HT1080 (cell line): ENCODE data around the gene TREX2. TPM values are rescaled to one million over a fixed set of nuclear protein-coding genes. Genes with fewer than 3 reads are reported as not detected.

Source experiments
- DNase-seq: peaks from one replicate; pipeline ENCODE4 v3.0.0-alpha.2; 2015; ENCODE audit warnings: low read depth
- polyA plus RNA-seq, 2 experiments: library from polyadenylated mRNA; depleted of rRNA; stranded (reverse); fragments of >200 nt; gene quantifications; 2 replicates each; pipeline ENCODE4 v1.2.3, GENCODE V29; 2015
- total RNA-seq: library from RNA; depleted of rRNA; stranded (reverse); fragments of >200 nt; shearing (Covaris generic); gene quantifications from 2 replicates; pipeline ENCODE4 v1.2.3, GENCODE V29; 2014; rRNA removed

The TREX2 gene
- total RNA-seq = 0.84 and 1.8 TPM in 2 replicates
- polyA plus RNA-seq (2015; cell fraction: cytosol; rRNA removed) = 0.22 and 0.27 TPM in 2 replicates
- polyA plus RNA-seq (2015; cell fraction: nucleus; rRNA removed) = 1.6 TPM in 2 replicates

- DNase-seq = no peak
Measured at GRCh38 chrX:153445856-153446635, at the start of gene TREX2. Gene TREX2 (minus strand): TSS chrX:153446056. CDS start chrX:153445430, 626 bp downstream.

- no peak for DNase-seq
Measured at GRCh38 chrX:153495362-153495751, 49.5 kb upstream of the TREX2 start.

- peak; percentile 13 for DNase-seq
Measured at GRCh38 chrX:153494541-153495361, 48.9 kb upstream of the TREX2 start, which contains the start of gene BGN. Gene BGN (plus strand): TSS chrX:153494980. CDS start chrX:153504632, 9,652 bp downstream.

GRCh38 chrX:153494061-153494460, 48.2 kb upstream of the TREX2 start:
- no peak for DNase-seq

GRCh38 chrX:153493085-153493484, 47.2 kb upstream of the TREX2 start:
- no peak for DNase-seq

- no peak for DNase-seq
Measured at GRCh38 chrX:153492543-153492942, 46.7 kb upstream of the TREX2 start.

GRCh38 chrX:153491918-153492317, 46.1 kb upstream of the TREX2 start:
- DNase-seq = no peak

GRCh38 chrX:153491351-153491914, 45.6 kb upstream of the TREX2 start:
- DNase-seq = no peak

GRCh38 chrX:153490217-153490930, 44.5 kb upstream of the TREX2 start:
- DNase-seq = no peak

GRCh38 chrX:153488231-153488914, 42.5 kb upstream of the TREX2 start:
- DNase-seq = no peak

- no peak for DNase-seq
Measured at GRCh38 chrX:153487590-153488071, 41.8 kb upstream of the TREX2 start.

- DNase-seq = no peak
Measured at GRCh38 chrX:153486171-153486570, 40.3 kb upstream of the TREX2 start.

GRCh38 chrX:153485396-153486080, 39.7 kb upstream of the TREX2 start:
- no peak for DNase-seq

- no peak for DNase-seq
Measured at GRCh38 chrX:153482376-153483015, 36.6 kb upstream of the TREX2 start.

- no peak for DNase-seq
Measured at GRCh38 chrX:153481043-153481442, 35.2 kb upstream of the TREX2 start.

- no peak for DNase-seq
Measured at GRCh38 chrX:153478746-153479145, 32.9 kb upstream of the TREX2 start.

- DNase-seq = no peak
Measured at GRCh38 chrX:153477901-153478300, 32.0 kb upstream of the TREX2 start.

- no peak for DNase-seq
Measured at GRCh38 chrX:153477364-153477857, 31.6 kb upstream of the TREX2 start.
